ENCODE results near the gene CLTCL1. TPM values are rescaled to one million over a fixed set of nuclear protein-coding genes. Genes with fewer than 3 reads are reported as not detected.

Gene CLTCL1
- total and polyA plus RNA-seq, 9 of the 15 experiments (the other 6 are each of a cell fraction or from before 2014, with no cell fraction given) = 1.1 to 11.7 (median 5.0) TPM

GRCh38 chr22:19178657-19179496 is 112.6 kb downstream of the CLTCL1 start, which contains the start of gene SLC25A1 (continued):
- no peak; the same call in 1 of the 2 replicates for TF ChIP-seq FOXO4 (CRISPR knock-in tag; IDR thresholded peaks at IDR 0.05)
- TF ChIP-seq NFATC3 (IDR thresholded peaks at IDR 0.05) = no peak
- TF ChIP-seq MGA (IDR thresholded peaks at IDR 0.05) = no peak
- TF ChIP-seq ZNF609 (CRISPR knock-in tag; IDR thresholded peaks at IDR 0.05; ENCODE audit: borderline replicate concordance) = no peak
- no peak for TF ChIP-seq ZNF449 (CRISPR knock-in tag; IDR thresholded peaks at IDR 0.05)
- TF ChIP-seq XRCC3 (IDR thresholded peaks at IDR 0.05) = no peak
